Epithelial cell of esophagus (primary cell): ENCODE results near the gene SYNE1.
"Not testable (repeated sequence)": the region's sequence is repeated elsewhere in the genome, so short reads cannot be mapped to it uniquely, and the experiment has no call there.

Experiments
- DNase-seq: peaks from one replicate; pipeline ENCODE4 v3.0.0; 2010; ENCODE audit warnings: low read depth
- H3K4me3 ChIP-seq: 2 replicates; pipeline ENCODE4 v1.5.1; 2011; ENCODE audit warnings: mild to moderate bottlenecking, low read length, control low read depth
- CTCF ChIP-seq: IDR thresholded peaks from 2 replicates; pipeline ENCODE4 v1.5.1; 2011; ENCODE audit warnings: low read depth, mild to moderate bottlenecking, low read length, control low read depth, inconsistent platforms; ENCODE audit not compliant: insufficient read depth; ENCODE audit errors: missing control alignments

The SYNE1 gene

GRCh38 chr6:152531659-152532058, 105.5 kb downstream of the SYNE1 start:
- DNase-seq: no peak
- H3K4me3 ChIP-seq: no peak overlapping the region
- TF ChIP-seq CTCF: no peak

- no peak for DNase-seq
- no peak for TF ChIP-seq CTCF
Measured at GRCh38 chr6:152529369-152529768, 107.8 kb downstream of the SYNE1 start.

GRCh38 chr6:152514120-152514519, 123.0 kb downstream of the SYNE1 start:
- not testable (repeated sequence) for DNase-seq, H3K4me3 ChIP-seq

More at GRCh38 chr6:152529369-152529768, 107.8 kb downstream of the SYNE1 start:
- H3K4me3 ChIP-seq: no peak overlapping the region

- TF ChIP-seq CTCF: no peak
- no peak overlapping the region for H3K4me3 ChIP-seq
- no peak for DNase-seq
Measured at GRCh38 chr6:152509916-152510315, 127.2 kb downstream of the SYNE1 start.

GRCh38 chr6:152508477-152508876, 128.7 kb downstream of the SYNE1 start:
- DNase-seq: no peak
- TF ChIP-seq CTCF: no peak
- H3K4me3 ChIP-seq: no peak overlapping the region

GRCh38 chr6:152503546-152503945, 133.6 kb downstream of the SYNE1 start:
- peak; percentile 51 for DNase-seq
- no peak for TF ChIP-seq CTCF
- H3K4me3 ChIP-seq: no peak overlapping the region

- no peak for TF ChIP-seq CTCF
- DNase-seq: peak; percentile 17
Measured at GRCh38 chr6:152502421-152503188, 134.6 kb downstream of the SYNE1 start.

More at GRCh38 chr6:152502421-152503188, 134.6 kb downstream of the SYNE1 start:
- H3K4me3 ChIP-seq: no peak overlapping the region
